ENCODE data around the gene TBCEL.
"Not testable (repeated sequence)": the region's sequence is repeated elsewhere in the genome, so short reads cannot be mapped to it uniquely, and the experiment has no call there.

Gene TBCEL

GRCh38 chr11:121099885-121100284 lies 76.0 kb downstream of the TBCEL start:
- no peak overlapping the region for H3K27ac ChIP-seq
- DNase-seq (ENCODE audit: low read depth, low spot score) = no peak

- DNase-seq (ENCODE audit: low read depth, low spot score) = no peak
- H3K27ac ChIP-seq = no peak within 1 kb of the TSS
Measured at GRCh38 chr11:121100943-121101342, 77.0 kb downstream of the TBCEL start, which contains the start of gene TECTA. Gene TECTA (plus strand): TSS chr11:121101243. CDS start chr11:121102666, 1,423 bp downstream.

GRCh38 chr11:121104312-121104762 lies 80.4 kb downstream of the TBCEL start:
- no peak for DNase-seq (ENCODE audit: low read depth, low spot score)
- no peak overlapping the region for H3K27ac ChIP-seq

GRCh38 chr11:121105063-121105480 lies 81.2 kb downstream of the TBCEL start:
- DNase-seq (ENCODE audit: low read depth, low spot score) = no peak
- H3K27ac ChIP-seq = no peak overlapping the region

- DNase-seq (ENCODE audit: low read depth, low spot score) = no peak
- H3K27ac ChIP-seq = no peak overlapping the region
Measured at GRCh38 chr11:121105481-121106195, 81.7 kb downstream of the TBCEL start.

GRCh38 chr11:121106812-121107211 lies 82.9 kb downstream of the TBCEL start:
- no peak overlapping the region for H3K27ac ChIP-seq
- DNase-seq (ENCODE audit: low read depth, low spot score) = no peak

GRCh38 chr11:121108413-121108812 lies 84.5 kb downstream of the TBCEL start:
- DNase-seq (ENCODE audit: low read depth, low spot score) = no peak
- H3K27ac ChIP-seq = no peak overlapping the region

GRCh38 chr11:121109471-121109870 lies 85.6 kb downstream of the TBCEL start:
- no peak overlapping the region for H3K27ac ChIP-seq
- no peak for DNase-seq (ENCODE audit: low read depth, low spot score)

GRCh38 chr11:121109916-121110586 lies 86.1 kb downstream of the TBCEL start:
- no peak overlapping the region for H3K27ac ChIP-seq
- no peak for DNase-seq (ENCODE audit: low read depth, low spot score)

- DNase-seq (ENCODE audit: low read depth, low spot score) = no peak
- no peak overlapping the region for H3K27ac ChIP-seq
Measured at GRCh38 chr11:121110871-121111724, 87.2 kb downstream of the TBCEL start.

GRCh38 chr11:121112498-121113455 lies 88.9 kb downstream of the TBCEL start:
- no peak overlapping the region for H3K27ac ChIP-seq
- DNase-seq (ENCODE audit: low read depth, low spot score) = peak; percentile 1

- DNase-seq (ENCODE audit: low read depth, low spot score) = no peak
- no peak overlapping the region for H3K27ac ChIP-seq
Measured at GRCh38 chr11:121113611-121114010, 89.7 kb downstream of the TBCEL start.

- not testable (repeated sequence) for H3K27ac ChIP-seq; DNase-seq (ENCODE audit: low read depth, low spot score)
Measured at GRCh38 chr11:121115024-121115423, 91.1 kb downstream of the TBCEL start.

GRCh38 chr11:121117788-121118187 lies 93.9 kb downstream of the TBCEL start:
- DNase-seq (ENCODE audit: low read depth, low spot score) = no peak
- no peak overlapping the region for H3K27ac ChIP-seq

- no peak for DNase-seq (ENCODE audit: low read depth, low spot score)
- no peak overlapping the region for H3K27ac ChIP-seq
Measured at GRCh38 chr11:121119440-121119839, 95.5 kb downstream of the TBCEL start.

GRCh38 chr11:121122328-121122727 lies 98.4 kb downstream of the TBCEL start:
- H3K27ac ChIP-seq = no peak overlapping the region
- DNase-seq (ENCODE audit: low read depth, low spot score) = no peak

GRCh38 chr11:121123496-121124069 lies 99.7 kb downstream of the TBCEL start:
- H3K27ac ChIP-seq = no peak overlapping the region
- no peak for DNase-seq (ENCODE audit: low read depth, low spot score)

GRCh38 chr11:121127809-121128208 lies 103.9 kb downstream of the TBCEL start:
- H3K27ac ChIP-seq = no peak overlapping the region
- DNase-seq (ENCODE audit: low read depth, low spot score) = no peak

Data from epithelial cell of prostate (primary cell).